ENCODE data around the gene ADIPOR2.
"Not testable (repeated sequence)": the region's sequence is repeated elsewhere in the genome, so short reads cannot be mapped to it uniquely, and the experiment has no call there.

Gene ADIPOR2

GRCh38 chr12:1665366-1665765, 25.5 kb upstream of the ADIPOR2 start:
- no peak for DNase-seq

- DNase-seq, result no peak
Observed at GRCh38 chr12:1666215-1666614, 24.7 kb upstream of the ADIPOR2 start.

- no peak for DNase-seq
Observed at GRCh38 chr12:1666685-1667162, 24.1 kb upstream of the ADIPOR2 start.

- DNase-seq, result no peak
Observed at GRCh38 chr12:1668833-1669543, 21.9 kb upstream of the ADIPOR2 start.

- DNase-seq, result no peak
Observed at GRCh38 chr12:1670358-1671268, 20.3 kb upstream of the ADIPOR2 start.

GRCh38 chr12:1676043-1676442, 14.8 kb upstream of the ADIPOR2 start:
- DNase-seq, result no peak

- no peak for DNase-seq
Observed at GRCh38 chr12:1680804-1681492, 9.9 kb upstream of the ADIPOR2 start.

- no peak for DNase-seq
Observed at GRCh38 chr12:1681493-1681807, 9.4 kb upstream of the ADIPOR2 start.

GRCh38 chr12:1688086-1688710, 2.7 kb upstream of the ADIPOR2 start:
- no peak for DNase-seq

- peak; percentile 28 for DNase-seq
Observed at GRCh38 chr12:1691123-1692007, 495 bp downstream of the ADIPOR2 start.

GRCh38 chr12:1692226-1692625, 1.4 kb downstream of the ADIPOR2 start:
- no peak for DNase-seq

GRCh38 chr12:1692895-1693610, 2.2 kb downstream of the ADIPOR2 start:
- no peak for DNase-seq

GRCh38 chr12:1695097-1695496, 4.2 kb downstream of the ADIPOR2 start:
- DNase-seq, result not testable (repeated sequence)

- no peak for DNase-seq
Observed at GRCh38 chr12:1695886-1696670, 5.2 kb downstream of the ADIPOR2 start.

- DNase-seq, result no peak
Observed at GRCh38 chr12:1696800-1697199, 5.9 kb downstream of the ADIPOR2 start.

GRCh38 chr12:1697271-1697670, 6.4 kb downstream of the ADIPOR2 start:
- no peak for DNase-seq

GRCh38 chr12:1698720-1699119, 7.8 kb downstream of the ADIPOR2 start:
- no peak for DNase-seq

- no peak for DNase-seq
Observed at GRCh38 chr12:1702713-1703112, 11.8 kb downstream of the ADIPOR2 start.

- no peak for DNase-seq
Observed at GRCh38 chr12:1703771-1704722, 13.2 kb downstream of the ADIPOR2 start.

Data from 8988T (cell line).